Measurements from ENCODE around the gene CALHM4.
A peak's percentile ranks its signal among the peaks of the same experiment; 100 is the strongest.

The CALHM4 gene, protein sequence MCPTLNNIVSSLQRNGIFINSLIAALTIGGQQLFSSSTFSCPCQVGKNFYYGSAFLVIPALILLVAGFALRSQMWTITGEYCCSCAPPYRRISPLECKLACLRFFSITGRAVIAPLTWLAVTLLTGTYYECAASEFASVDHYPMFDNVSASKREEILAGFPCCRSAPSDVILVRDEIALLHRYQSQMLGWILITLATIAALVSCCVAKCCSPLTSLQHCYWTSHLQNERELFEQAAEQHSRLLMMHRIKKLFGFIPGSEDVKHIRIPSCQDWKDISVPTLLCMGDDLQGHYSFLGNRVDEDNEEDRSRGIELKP

DNA sequence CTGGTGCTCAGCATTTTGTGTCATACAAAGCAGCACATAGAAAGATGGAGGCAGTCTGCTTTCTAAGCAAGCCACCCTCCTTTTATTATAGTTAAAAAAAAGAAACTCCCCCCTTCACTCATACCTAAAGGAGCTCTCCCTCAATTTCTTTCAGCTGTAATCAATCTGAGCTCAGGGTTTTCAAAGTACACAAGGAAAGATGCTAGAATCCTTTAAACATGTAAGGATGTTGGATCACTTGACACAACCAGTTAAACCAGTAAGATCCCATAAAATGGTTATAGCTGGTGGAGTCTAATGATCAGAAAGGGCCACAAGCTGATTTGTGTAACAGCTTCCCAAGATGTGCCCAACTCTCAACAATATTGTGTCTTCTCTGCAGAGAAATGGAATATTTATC, at the start of gene CALHM4:
CALHM4 (plus strand) TSS at position 301 of the 400 bp plus-strand sequence; CDS start at position 344, 43 bp downstream.
- no peak for DNase-seq (ENCODE audit: low spot score)

DNA sequence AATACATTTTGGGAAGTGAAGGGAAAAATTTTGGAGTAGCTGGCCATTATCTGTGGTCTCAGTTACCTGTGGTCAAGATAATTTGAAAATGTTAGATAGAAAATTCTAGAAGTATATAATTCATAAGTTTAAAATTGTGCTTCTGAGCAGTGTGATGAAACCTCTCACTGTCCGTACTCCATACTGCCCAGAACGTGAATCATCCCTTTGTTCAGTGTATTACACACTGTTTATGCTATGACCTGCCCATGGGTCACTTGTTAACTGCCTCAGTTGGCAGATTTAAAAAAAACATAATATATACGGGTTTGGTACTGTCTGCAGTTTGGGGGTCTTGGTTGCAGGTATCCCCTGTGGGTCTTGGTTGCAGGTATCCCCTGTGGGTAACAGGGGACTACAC, 46.2 kb upstream of the CALHM4 start:
- no peak for DNase-seq (ENCODE audit: low spot score)

DNA sequence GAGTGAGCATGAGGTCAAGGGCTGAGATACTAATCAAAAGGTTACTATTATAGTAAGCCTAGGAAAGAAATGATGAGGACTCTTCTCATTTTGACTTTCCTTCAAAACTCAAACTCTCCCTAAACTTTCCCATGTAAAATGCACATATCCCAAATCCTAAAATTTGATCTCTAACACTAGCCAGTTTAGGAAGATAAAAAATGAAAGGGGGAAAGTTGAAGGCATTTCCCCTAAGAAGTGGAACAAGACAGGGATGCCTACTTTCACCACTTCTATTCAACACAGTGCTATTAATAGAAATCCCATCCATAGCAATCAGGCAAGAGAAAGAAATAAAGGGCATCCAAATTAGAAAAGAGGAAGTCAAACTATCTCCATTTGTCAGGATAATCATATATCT, 45.0 kb upstream of the CALHM4 start:
- no peak for DNase-seq (ENCODE audit: low spot score)

DNA sequence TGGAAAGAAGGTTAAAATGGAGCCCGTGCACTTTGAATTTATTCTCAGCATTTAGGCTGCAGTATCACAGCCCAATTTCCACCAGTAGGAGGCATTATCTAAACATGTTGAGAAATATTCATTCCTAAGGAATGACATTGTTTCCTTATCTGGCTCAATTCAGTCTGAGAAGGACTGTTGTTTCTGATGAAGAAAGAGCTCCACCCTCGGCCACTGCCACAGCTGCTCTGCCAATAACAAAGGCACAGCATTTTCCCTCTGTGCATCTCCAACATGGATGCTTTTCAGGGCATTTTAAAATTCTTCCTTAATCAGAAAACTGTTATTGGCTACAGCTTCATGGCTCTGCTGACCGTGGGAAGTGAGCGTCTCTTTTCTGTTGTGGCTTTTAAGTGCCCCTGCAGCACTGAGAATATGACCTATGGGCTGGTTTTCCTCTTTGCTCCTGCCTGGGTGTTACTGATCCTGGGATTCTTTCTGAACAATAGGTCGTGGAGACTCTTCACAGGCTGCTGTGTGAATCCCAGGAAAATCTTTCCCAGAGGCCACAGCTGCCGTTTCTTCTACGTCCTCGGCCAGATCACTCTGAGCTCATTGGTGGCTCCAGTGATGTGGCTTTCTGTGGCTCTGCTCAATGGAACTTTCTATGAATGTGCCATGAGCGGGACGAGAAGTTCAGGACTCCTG, 42.0 kb upstream of the CALHM4 start, which contains the start of gene CALHM5:
CALHM5 (plus strand) TSS at position 216 of the 687 bp plus-strand sequence; CDS start at position 274, 58 bp downstream.
- DNase-seq (ENCODE audit: low spot score), result peak; percentile 0

DNA sequence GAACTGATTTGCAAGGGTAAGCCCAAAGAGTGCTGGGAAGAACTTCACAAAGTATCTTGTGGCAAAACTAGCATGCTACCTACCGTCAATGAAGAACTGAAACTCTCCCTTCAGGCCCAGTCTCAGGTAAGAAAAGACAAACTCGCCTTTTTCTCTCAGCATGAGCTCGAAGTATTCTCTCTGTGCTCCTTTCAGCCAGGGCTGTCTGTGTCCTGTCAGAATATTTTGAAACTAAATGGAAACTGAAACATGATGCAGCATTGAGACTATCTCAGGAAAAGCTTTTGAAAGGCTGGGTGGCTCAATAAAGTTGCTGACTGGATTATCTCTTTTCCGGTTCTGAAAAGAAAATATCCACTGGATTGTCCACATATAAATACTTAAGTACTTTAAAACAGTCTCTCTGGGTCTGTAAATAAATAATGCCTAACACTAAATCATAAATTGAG, 41.4 kb upstream of the CALHM4 start:
- DNase-seq (ENCODE audit: low spot score), result no peak

DNA sequence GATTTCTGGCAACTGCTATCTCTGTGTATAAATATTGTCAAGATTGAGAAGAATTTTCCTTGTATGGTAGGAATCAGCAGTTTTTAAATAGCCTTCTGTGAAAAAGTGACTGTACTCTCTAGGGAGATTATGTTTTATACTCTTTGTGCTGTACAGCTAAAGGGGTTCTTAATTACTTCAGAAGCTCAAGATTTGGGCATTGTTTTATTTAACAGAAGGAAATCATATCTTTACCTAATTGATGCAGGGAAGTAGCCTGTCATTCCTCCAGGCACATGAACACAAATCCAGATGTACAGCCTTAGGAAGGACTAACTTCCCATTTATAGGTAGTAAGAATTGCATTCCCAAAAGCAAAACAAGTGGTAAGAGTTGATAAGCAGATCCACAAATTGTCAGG, 40.8 kb upstream of the CALHM4 start:
- no peak for DNase-seq (ENCODE audit: low spot score)

DNA sequence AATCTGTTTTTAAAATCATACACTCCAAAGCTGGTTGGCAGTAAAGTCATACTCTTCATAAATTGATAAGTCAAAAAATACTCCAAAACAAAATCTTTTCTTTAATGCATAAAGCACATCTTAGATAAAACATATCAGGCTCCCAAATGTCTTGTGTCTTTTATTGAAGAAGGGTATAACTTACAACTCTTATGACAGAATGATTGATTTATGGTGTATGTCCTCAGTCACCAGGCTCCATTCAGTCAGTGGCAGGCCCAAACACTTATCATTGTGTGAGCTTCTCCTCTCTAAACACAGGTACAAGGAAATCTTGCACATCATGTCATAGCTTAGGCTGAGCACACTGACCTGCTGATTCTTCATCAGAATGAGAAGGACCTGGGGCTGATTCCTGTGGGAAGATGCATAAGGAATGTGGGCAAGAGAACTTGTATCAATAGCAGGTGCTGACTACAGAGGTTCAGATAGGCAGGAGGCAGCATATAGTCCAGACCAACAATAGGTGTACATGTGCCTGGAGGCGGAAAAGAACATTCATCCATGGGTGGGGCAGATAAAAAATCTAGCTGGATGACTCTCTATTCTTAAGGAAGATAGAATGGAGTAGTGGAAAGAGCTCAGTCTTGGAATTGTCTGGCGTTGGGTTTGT, 40.2 kb upstream of the CALHM4 start:
- DNase-seq (ENCODE audit: low spot score), result no peak

DNA sequence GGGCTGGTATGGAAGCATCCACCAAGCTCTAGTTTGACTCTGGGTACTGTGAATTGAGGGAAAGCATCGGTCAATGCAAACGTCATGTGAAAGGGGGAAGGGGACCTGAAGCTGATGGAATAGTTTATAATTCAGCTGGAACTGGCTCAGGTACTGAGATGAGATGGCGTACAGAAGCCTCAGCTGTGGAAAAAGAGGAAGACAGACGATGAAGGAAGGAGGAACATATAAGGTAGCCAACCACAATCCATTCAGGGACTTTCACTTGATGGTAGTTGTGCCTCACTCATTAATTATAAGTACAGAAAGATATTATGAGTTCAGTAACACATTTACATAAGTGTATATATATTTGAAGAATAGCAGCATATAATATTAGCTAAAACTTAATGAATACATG, 39.4 kb upstream of the CALHM4 start:
- DNase-seq (ENCODE audit: low spot score), result no peak

DNA sequence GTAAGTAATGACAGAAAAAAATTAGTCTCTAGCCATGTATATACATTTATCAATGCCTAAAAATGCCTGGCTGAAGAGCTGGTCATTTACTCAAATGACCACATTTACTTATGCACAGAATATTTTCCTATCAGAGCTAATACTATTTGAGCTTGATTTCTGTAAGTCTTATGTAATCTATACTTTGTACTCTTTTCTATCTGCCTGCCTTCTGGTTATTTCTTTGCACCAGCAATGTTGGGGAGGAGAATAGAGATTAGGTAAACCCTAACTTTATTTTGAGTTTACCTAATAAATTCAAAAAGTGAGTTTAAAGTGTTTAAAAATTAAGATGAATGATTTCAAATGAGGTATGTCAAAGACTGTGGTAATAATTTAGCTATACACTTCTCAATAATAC, 38.4 kb upstream of the CALHM4 start:
- DNase-seq (ENCODE audit: low spot score), result no peak

DNA sequence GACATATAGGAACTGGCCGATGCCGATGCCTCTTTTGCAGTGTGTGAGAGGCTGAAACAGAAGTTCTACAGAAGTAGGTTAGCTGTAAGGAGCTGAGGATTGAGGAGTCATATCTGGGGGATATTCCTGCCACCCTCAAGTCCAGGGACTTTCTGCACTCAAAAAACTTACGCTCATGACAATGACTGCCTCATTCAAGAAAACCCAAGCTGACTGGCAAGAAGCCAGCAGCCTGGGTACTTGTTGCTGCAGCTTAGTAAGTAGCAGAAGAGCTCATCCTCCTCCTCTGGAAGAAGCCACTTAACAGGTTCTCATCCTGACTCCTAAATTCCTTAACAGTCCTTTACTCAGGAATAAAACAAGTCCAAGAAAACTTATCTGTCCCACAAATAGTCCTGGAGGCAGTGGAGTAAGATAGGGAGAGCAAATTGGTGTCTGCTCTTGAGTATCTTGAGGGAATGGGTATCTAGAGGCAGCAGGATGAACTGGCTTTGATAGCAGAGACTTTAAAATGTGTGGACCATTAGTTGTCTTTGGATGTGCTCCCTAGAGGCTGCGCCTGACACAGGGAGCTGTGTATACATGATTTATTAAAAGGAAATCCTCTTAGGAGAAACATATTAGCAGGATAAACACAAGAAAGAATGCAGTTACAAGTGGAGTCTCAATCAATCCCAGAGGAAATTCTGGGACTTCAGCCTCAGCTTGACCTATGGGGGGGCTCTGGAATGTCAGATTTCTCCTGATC, 34.8 kb upstream of the CALHM4 start:
- no peak for DNase-seq (ENCODE audit: low spot score)

DNA sequence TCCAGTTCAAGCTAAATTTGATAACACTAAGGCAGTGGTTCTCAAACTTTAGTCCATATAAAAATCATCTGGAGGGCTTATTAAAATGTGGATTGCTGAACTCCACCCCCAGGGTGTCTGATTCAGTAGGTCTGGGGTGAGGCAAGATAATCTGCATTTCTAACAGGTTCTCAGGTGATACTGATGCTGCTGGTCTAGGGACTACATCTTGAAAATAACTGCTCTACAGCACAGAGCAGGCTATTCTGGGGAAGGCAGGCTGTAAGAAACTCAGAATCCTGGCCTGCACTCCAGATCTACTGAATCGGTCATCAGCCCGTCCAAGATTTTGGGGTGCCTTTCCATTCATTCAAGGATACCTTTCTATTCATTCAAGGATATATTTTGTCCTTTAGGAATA, 30.7 kb upstream of the CALHM4 start:
- DNase-seq (ENCODE audit: low spot score), result no peak

DNA sequence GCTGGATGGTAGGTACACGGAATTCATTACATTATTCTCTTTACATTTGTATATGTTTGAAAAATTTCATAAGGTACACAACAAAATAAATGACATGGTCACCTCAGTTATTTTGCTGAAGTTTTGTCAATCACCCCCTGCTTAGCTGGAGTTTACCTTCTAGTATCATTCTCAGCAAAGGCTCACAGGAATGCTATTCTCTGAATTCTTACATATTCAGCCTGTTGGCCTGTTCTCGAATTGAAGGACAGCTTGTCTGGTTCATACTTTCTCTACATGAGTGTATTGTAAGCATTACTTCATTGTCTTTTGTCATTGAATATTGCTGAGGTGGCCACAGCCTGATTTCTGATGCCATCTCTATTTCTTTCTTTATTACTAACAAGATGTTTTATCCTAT, 29.3 kb upstream of the CALHM4 start:
- DNase-seq (ENCODE audit: low spot score), result no peak

DNA sequence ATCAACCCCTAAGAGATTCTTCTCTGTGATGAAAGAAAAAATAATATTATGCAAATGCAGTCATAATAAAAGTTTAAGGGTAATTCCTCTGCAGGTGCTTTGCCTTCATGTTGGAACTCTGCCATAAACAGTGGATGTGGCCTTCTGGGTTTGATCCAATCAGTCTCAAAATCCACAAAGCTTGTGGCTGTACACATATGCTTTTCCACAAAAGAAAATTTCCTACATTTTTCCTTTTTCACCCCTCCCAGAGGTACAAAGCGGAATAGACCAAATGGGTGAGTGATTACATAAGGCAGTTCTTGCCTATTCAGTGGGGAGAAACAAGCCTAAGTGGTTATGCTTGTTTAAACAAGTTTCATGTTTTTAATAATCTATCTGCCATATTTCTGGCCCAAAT, 25.4 kb upstream of the CALHM4 start:
- no peak for DNase-seq (ENCODE audit: low spot score)

DNA sequence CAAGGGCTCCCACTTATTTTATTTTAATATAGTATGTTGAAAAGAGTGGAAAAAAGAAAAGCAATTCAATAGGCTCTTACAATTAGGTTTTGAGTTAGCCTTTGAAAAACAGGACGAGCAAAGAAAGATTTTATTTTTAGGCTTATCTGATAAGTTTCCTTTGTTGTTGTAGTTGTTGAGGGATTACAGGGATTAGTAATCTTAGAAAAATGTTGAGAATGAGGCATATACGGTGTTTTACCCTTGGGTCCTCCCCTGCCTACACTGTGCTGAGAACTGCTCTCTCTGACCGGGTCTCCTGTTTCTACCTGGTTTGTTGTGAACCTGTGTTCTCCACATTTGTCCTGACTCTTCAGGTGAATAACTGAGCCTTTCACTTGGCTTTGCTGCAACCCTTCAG, 24.8 kb upstream of the CALHM4 start:
- DNase-seq (ENCODE audit: low spot score), result no peak

DNA sequence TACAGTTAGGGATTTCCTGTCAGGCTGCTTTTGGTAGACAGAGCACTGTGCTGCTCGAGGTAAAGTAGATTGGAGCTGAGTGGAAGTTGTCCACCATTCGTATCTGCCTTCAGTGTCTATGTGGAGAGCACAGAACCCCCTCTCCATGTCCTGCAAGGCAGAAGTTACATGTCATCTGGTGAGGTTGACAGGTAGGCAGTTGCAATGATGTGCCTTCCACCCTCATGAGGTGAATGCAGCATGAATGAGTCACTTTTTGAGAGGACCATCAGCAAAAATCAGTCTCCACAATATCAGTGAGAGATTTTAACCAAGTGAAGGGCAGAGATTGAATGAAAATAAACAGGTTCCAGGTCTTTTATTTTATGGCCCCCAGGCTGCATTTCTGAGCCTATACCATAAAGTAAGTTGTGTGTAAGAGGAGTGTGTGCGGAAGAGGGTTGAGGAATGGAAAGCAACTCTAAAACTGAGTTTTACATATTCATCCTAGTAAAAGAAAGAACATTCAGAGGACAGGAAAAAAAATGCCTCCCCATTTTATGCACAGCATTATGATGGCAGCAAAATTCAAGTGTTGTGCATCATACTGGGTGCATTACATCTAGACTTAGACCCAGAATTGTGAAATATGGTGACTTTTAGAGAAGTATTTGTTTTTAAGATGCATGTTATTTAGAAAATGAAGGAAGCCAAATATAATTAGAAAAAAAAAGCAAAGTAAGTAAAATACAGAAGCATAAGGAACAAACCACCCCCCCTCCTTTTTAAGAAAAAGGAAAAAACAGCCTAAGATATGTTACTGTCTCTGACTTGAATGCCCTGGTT, 23.9 kb upstream of the CALHM4 start:
- no peak for DNase-seq (ENCODE audit: low spot score)

DNA sequence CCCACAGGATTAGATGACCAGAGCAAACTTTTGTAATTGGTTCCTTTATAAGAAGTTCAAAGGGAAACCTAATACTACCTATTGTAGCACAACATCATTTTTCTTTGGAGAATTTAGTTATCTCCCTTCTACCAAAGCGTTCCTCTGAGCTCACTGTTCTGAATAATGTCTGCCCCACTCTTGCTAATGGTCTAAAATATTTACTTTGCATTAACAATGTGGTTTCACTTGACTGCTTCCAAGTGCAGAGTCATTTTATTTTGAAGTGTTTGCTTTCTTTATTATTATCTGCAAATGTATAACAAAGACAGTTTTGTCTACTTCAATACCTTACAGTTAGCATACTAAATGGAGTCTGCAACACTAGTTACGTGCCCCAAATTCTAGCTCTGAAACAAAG, 23.1 kb upstream of the CALHM4 start:
- no peak for DNase-seq (ENCODE audit: low spot score)

DNA sequence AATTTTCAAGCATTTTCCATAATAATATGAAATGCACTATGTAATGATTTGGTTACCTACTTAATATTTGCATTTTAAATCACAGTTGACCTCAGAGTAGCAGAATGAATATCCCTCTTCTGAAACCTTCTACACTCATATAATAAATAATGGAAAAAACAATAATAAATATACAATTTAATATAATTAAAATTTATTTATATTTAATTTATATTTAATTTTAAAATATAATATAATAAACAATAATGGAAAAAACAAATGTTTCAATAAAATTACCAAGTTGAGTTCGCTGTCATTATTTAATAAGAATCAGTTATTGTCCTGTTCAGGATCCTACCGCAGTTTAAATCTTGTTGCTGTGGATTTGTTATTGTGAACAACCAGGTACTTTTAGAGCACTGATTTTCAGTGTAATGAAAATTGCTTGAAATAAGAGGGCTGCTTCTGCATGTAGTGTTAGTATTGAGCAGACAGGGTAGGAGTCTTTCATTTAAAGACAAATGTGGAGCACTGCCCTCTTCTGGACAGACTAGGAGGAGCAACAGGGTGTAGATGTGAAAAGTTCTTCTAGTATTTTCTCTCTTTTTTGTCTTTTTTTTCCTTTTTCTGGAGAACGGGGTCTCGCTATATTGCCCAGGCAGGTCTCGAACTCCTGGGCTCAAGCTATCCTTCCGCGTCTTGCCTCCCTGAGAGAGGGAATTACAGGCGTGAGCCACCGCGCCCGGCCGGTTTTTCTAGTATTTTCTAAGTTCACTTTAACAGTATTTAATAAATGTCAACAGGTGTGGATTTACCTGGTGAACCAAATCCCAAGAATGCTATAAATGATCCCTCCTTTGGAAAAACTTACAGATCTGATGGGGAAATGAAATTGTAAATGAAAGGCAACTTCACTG, 21.6 kb upstream of the CALHM4 start:
- peak; percentile 56 for DNase-seq (ENCODE audit: low spot score)

DNA sequence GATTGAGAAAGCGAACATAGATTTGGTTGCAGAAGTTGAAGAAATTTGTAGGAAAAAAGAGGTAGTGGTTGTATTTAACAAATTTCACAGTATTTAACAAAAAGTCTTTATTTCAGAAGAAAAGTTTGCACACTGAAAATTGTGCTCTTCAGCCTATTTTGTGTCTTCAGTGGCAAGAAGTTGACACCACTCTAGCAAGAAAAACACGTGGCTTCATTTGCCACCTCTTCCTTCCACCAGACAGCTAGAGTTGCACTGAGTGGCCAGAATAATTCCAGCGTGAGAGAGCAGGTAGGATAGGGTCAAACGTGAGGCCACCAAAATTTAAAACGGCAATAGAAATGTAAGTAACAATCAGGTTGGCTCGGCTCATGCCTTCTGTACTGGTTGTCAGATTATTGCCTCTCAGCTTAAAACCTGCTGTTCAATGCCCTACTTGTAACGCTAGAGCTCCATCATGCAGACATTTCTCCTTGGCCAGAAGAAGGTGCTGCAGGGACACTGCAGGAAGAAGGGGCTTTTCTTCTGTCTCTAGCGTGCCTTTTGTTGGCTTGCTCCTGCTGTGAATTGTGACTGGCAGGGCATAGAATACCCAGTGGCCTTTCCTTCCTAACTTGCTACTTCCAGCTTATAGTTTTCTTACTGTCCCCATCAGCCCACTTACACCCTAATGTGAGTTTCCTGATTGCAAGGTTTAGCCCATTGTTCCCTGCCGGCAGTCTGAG, 20.2 kb upstream of the CALHM4 start:
- no peak for DNase-seq (ENCODE audit: low spot score)

DNA sequence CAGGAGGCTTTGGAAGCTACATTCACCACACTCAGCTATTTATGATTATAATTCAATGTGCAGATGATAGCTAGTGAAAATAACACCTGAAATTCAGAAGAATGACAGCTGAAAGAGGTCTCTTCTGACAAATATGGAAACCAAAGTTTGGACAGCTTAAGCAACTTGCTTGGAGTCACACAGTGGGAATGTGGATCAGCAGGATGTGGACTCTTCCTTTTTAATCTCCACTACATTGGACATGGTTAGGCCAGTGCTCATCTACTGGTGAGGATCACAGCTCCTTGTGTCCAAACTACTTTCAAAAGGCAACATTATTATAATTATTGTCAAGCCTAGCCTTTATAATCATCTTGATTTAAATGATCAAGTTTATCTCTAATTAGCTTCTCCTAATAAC, 18.4 kb upstream of the CALHM4 start:
- no peak for DNase-seq (ENCODE audit: low spot score)

DNA sequence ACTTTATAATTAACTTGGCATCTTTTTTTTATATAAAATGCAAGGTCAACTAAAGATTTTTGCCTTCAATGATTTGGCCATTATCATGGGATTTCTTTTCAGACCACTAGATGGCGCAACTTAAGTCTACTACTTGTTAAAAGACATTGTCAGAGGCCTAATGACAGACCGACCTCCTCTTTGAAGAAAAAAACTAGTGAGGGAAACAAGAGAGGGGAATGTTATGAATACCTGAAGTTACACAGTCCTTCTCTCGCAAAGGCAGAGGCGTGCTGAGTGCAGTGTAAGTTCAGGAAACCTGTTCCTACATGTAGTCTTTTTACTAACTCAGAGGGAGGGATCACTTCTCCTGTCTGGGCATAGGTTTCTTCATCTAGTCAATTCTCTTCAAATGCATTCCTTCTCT, 17.3 kb upstream of the CALHM4 start:
- DNase-seq (ENCODE audit: low spot score), result peak; percentile 44

Measured in SW480 (cell line).